Right lobe of liver (tissue), 6 donors: ENCODE results near the gene ALPP. TPM values are rescaled to one million over a fixed set of nuclear protein-coding genes. Genes with fewer than 3 reads are reported as not detected.

ENCODE experiments used
- ATAC-seq, 4 donors: fragments of 200-7000 bp; cut with Tn5 transposase; one replicate each; pipeline ENCODE4 v1.9.1; 2020; ENCODE audit warnings: mild to moderate bottlenecking in 4 of 4, moderate library complexity in 4 of 4
- DNase-seq, 3 donors: peaks; one replicate each; pipeline ENCODE4 v3.0.0-alpha.2; 2020
- H3K27ac ChIP-seq, 3 donors: fragments of 200-600 bp; one replicate each; pipeline ENCODE4 v1.8.0; 2022
- H3K27me3 ChIP-seq, 2 donors: fragments of 200-600 bp; one replicate each; pipeline ENCODE4 v1.8.0; 2022
- H3K36me3 ChIP-seq, 4 donors: fragments of 200-600 bp; sonication (generic) in 1 of 4; one replicate each; pipeline versions ENCODE4 v1.5.1 to v1.8.0; 2017 to 2022; ENCODE audit warnings: control low read depth in 1 of 4
- H3K4me1 ChIP-seq, 4 donors: fragments of 200-600 bp; sonication (generic) in 1 of 4; one replicate each; pipeline versions ENCODE4 v1.5.1 to v1.8.0; 2017 to 2022; ENCODE audit warnings: control low read depth in 1 of 4
- H3K4me3 ChIP-seq, 3 donors: fragments of 200-600 bp; one replicate each; pipeline ENCODE4 v1.8.0; 2022
- H3K9me3 ChIP-seq, 4 donors: fragments of 200-600 bp; sonication (generic) in 1 of 4; one replicate each; pipeline versions ENCODE4 v1.5.1 to v1.8.0; 2017 to 2022; ENCODE audit warnings: control low read depth in 1 of 4
- CTCF ChIP-seq, 4 donors: fragments of 200-600 bp in 3 of 4; fragments of 450-650 bp in 1 of 4; IDR thresholded peaks; one replicate each; pipeline versions ENCODE4 v1.5.1 to v1.8.0; 2016 to 2022; ENCODE audit warnings: antibody characterized with exemption in 4 of 4, mild to moderate bottlenecking in 2 of 4
- POLR2A ChIP-seq: fragments of 450-650 bp; IDR thresholded peaks from one replicate; pipeline ENCODE4 v1.6.1; 2017; ENCODE audit warnings: antibody characterized with exemption, mild to moderate bottlenecking
- WGBS: methylation state at CpG from one replicate; pipeline ENCODE4 v1.1.6; 2018; ENCODE audit warnings: low coverage, low lambda C conversion rate; ENCODE audit not compliant: insufficient coverage; ENCODE audit errors: missing lambda C conversion rate; 5-methylcytosine and 5-hydroxymethylcytosine counted together
- intact Hi-C, 2 donors: fragments of 100-400 bp; cut with DNase I; formaldehyde crosslinking; loops; one replicate each; pipeline versions ENCODE4 v1.11.2 to v1.14.1; 2022
- total RNA-seq, 6 experiments: library from RNA; depleted of rRNA in 2 of 6; stranded (reverse); fragments of >200 nt in 2 of 6; fragmentation: NEBNext Ultra II Directional in 3 of 6; extraction: Animal tissue kit (Norgen Biotek cat#: 25700) in 3 of 6; gene quantifications; one replicate each; pipeline versions ENCODE4 v1.1.0 to v1.2.4, GENCODE V29; 2016 to 2023
- donor health status: DM: no; HTN: yes; CAD: no.
- donor health status: DM: no; HTN: no; CAD: no.
- donor health status: DM: no; HTN: no; CAD: no.
- donor health status: DM: no; HTN: yes; CAD: no.
- donor health status: DM: no; HTN: yes; CAD: no.

Gene ALPP
- total RNA-seq, 6 experiments from 2014 or later = not detected

- H3K4me3 ChIP-seq = no peak overlapping the region
- H3K27me3 ChIP-seq = peaks cover 0 to 16% of the 10 kb centered on the region in 2 donors
- 28% methylated on average over 14 of the region's 50 CpGs for WGBS
- DNase-seq (peak in 1 of 3 donors; percentile 38), ATAC-seq (peak in 1 of 4 donors; percentile 13)
- H3K9me3 ChIP-seq = no peaks in the 10 kb centered on the region
- intact Hi-C loops = no loop called here
- no peaks in the 10 kb centered on the region for H3K36me3 ChIP-seq
- no peaks in the 10 kb centered on the region for H3K4me1 ChIP-seq
- TF ChIP-seq POLR2A (no peak), CTCF (IDR thresholded peaks at IDR 0.05) (no peak)
- no peak overlapping the region for H3K27ac ChIP-seq
Measured at GRCh38 chr2:232387451-232388171, 9.1 kb downstream of the ALPP start.

GRCh38 chr2:232388324-232388891 lies 9.9 kb downstream of the ALPP start:
- no peak for TF ChIP-seq CTCF (IDR thresholded peaks at IDR 0.05)
- no peak for TF ChIP-seq POLR2A
- Histone ChIP-seq H3K27me3 (peaks cover 0 to 16% of the 10 kb centered on the region in 2 donors), H3K4me1 (no peaks in the 10 kb centered on the region), H3K27ac (no peak overlapping the region), H3K36me3 (no peaks in the 10 kb centered on the region), H3K4me3 (no peak overlapping the region), H3K9me3 (no peaks in the 10 kb centered on the region)
- DNase-seq = peak in 1 of 3 donors; percentile 48
- ATAC-seq = peak in 1 of 4 donors; percentile 18
- 0% methylated on average over 5 of the region's 42 CpGs for WGBS
- intact Hi-C loops = no loop called here

GRCh38 chr2:232389327-232389726 lies 10.8 kb downstream of the ALPP start:
- DNase-seq = no peak
- H3K27ac ChIP-seq = no peak overlapping the region
- H3K9me3 ChIP-seq = no peaks in the 10 kb centered on the region
- no peaks in the 10 kb centered on the region for H3K36me3 ChIP-seq
- ATAC-seq = no peak
- 32% methylated on average over 6 of the region's 6 CpGs for WGBS
- TF ChIP-seq CTCF (IDR thresholded peaks at IDR 0.05) (no peak), POLR2A (no peak)
- no peak overlapping the region for H3K4me3 ChIP-seq
- peaks cover 0 to 16% of the 10 kb centered on the region in 2 donors for H3K27me3 ChIP-seq
- intact Hi-C loops = no loop called here
- no peaks in the 10 kb centered on the region for H3K4me1 ChIP-seq

- Histone ChIP-seq H3K27me3 (peaks cover 0 to 16% of the 10 kb centered on the region in 2 donors), H3K36me3 (no peaks in the 10 kb centered on the region), H3K9me3 (no peaks in the 10 kb centered on the region), H3K4me3 (no peak overlapping the region), H3K27ac (no peak overlapping the region), H3K4me1 (no peaks in the 10 kb centered on the region)
- no peak for ATAC-seq
- TF ChIP-seq CTCF (IDR thresholded peaks at IDR 0.05) (no peak), POLR2A (no peak)
- intact Hi-C loops = no loop called here
- no peak for DNase-seq
- WGBS = 17% methylated on average over 3 of the region's 3 CpGs
Measured at GRCh38 chr2:232390661-232391060, 12.1 kb downstream of the ALPP start.
